HG03521 (cell line): ENCODE data around the gene WDR73.

Source experiments
- ATAC-seq: cut with Tn5 transposase; IDR thresholded peaks from one replicate; pipeline ENCODE4 v1.9.1; 2021; ENCODE audit warnings: mild to moderate bottlenecking, moderate library complexity; ENCODE audit not compliant: unreplicated experiment

WDR73 gene

DNA sequence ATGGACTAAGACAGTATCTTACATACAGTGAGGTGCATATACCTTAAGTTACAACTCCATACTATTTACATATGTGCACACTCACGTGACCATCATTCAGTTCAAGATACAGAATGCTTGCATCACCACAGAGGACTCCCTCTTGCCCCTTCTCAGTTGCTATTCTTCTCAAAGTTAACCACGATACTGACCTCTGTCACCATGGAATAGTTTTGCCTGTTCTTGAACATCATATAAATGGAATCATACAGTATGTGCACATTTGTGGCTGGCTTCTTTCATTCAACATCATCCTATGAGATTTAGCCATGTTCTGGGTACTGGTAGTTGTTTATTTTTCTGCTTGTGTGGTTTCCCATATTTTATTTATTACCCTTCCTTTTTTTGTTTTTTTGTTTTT, 63.7 kb downstream of the WDR73 start:
- ATAC-seq = no peak
